Measurements from ENCODE around the gene MACROD2.

Gene MACROD2

GRCh38 chr20:14889496-14890255 is 894.4 kb downstream of the MACROD2 start:
- Histone ChIP-seq H3K79me2 (ENCODE audit: insufficient read depth, low read length) (no peaks in the 10 kb centered on the region), H3K27ac (ENCODE audit: low read depth, low read length) (no peak overlapping the region), H3K27me3 (ENCODE audit: low read length) (no peaks in the 10 kb centered on the region), H3K9me3 (ENCODE audit: insufficient read depth, low read length) (no peaks in the 10 kb centered on the region), H3K36me3 (ENCODE audit: low read length) (no peaks in the 10 kb centered on the region), H3K9me2 (replicated peaks; ENCODE audit: insufficient read depth, low read length) (no peaks in the 10 kb centered on the region), H3K4me2 (ENCODE audit: low read depth, low read length, poor library complexity, severe bottlenecking) (no peak overlapping the region), H3K9ac (ENCODE audit: low read length) (no peak overlapping the region), H2AFZ (ENCODE audit: low read depth, low read length, severe bottlenecking) (no peak overlapping the region), H3F3A (ENCODE audit: insufficient read depth) (no peaks in the 10 kb centered on the region), H3K4me3 (ENCODE audit: insufficient read depth, low read length, poor library complexity, severe bottlenecking) (no peak overlapping the region), H4K20me1 (ENCODE audit: low read depth, low read length) (no peaks in the 10 kb centered on the region)
- no peak for TF ChIP-seq EZH2phosphoT487 (conservative IDR thresholded peaks at IDR 0.05; ENCODE audit: low read length)

DNA sequence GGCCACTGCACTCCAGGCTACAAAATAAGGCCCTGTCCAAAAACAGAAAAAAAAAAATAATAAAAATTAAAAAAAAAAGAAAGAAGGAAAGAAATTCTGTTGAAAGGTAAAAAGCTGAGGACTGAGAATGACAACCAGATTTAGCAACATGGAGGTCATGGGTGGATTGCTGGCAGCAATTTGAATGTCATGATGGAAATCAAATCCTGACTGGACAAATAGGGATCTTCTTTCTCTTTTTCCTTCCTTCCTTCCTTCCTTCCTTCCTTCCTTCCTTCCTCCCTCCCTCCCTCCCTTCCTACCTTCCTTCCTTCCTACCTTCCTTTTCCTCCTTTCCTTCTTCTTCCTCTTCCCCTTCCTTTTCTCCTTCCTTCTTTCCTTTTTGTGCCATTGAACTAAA is 895.4 kb downstream of the MACROD2 start:
- no peak for TF ChIP-seq EZH2phosphoT487 (conservative IDR thresholded peaks at IDR 0.05; ENCODE audit: low read length)
- no peak for TF ChIP-seq CTCF (IDR thresholded peaks at IDR 0.05; ENCODE audit: insufficient read depth, low read length, poor library complexity, severe bottlenecking)
- Histone ChIP-seq H3K79me2 (ENCODE audit: insufficient read depth, low read length) (no peaks in the 10 kb centered on the region), H3F3A (ENCODE audit: insufficient read depth) (no peaks in the 10 kb centered on the region)

DNA sequence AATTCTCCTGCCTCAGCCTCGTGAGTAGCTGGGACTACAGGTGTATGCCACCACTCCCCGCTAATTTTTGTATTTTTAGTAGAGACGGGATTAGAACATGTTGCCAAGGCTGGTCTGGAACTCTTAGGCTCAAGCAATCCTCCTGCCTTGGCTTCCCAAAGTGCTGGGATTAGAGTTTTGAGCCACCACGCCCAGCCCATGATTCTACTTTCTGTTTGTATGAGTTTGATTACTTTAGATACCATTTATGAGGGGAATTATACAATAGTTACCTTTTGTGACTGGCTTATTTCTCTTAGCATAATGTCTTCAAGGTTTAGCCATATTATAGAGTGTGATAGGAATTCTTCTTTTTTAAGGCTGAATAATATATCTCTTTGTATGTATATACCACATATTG is 897.5 kb downstream of the MACROD2 start:
- H3K4me3 ChIP-seq (ENCODE audit: insufficient read depth, low read length, poor library complexity, severe bottlenecking): no peak overlapping the region
- TF ChIP-seq CTCF (IDR thresholded peaks at IDR 0.05; ENCODE audit: insufficient read depth, low read length, poor library complexity, severe bottlenecking): no peak
- TF ChIP-seq EZH2phosphoT487 (conservative IDR thresholded peaks at IDR 0.05; ENCODE audit: low read length): no peak
- H3K9me2 ChIP-seq (replicated peaks; ENCODE audit: insufficient read depth, low read length): no peaks in the 10 kb centered on the region
- no peaks in the 10 kb centered on the region for H3K36me3 ChIP-seq (ENCODE audit: low read length)
- no peak overlapping the region for H3K9ac ChIP-seq (ENCODE audit: low read length)
- H2AFZ ChIP-seq (ENCODE audit: low read depth, low read length, severe bottlenecking): no peak overlapping the region
- H3K27ac ChIP-seq (ENCODE audit: low read depth, low read length): no peak overlapping the region
- no peaks in the 10 kb centered on the region for H3K79me2 ChIP-seq (ENCODE audit: insufficient read depth, low read length)
- no peak overlapping the region for H3K4me2 ChIP-seq (ENCODE audit: low read depth, low read length, poor library complexity, severe bottlenecking)
- no peaks in the 10 kb centered on the region for H3F3A ChIP-seq (ENCODE audit: insufficient read depth)
- no peaks in the 10 kb centered on the region for H4K20me1 ChIP-seq (ENCODE audit: low read depth, low read length)
- H3K9me3 ChIP-seq (ENCODE audit: insufficient read depth, low read length): no peaks in the 10 kb centered on the region
- no peaks in the 10 kb centered on the region for H3K27me3 ChIP-seq (ENCODE audit: low read length)

More for the DNA sequence above, 895.4 kb downstream of the MACROD2 start:
- H3K4me2 ChIP-seq (ENCODE audit: low read depth, low read length, poor library complexity, severe bottlenecking): no peak overlapping the region
- no peak overlapping the region for H3K9ac ChIP-seq (ENCODE audit: low read length)
- no peaks in the 10 kb centered on the region for H3K9me2 ChIP-seq (replicated peaks; ENCODE audit: insufficient read depth, low read length)
- H3K27me3 ChIP-seq (ENCODE audit: low read length): no peaks in the 10 kb centered on the region
- no peaks in the 10 kb centered on the region for H4K20me1 ChIP-seq (ENCODE audit: low read depth, low read length)
- H3K27ac ChIP-seq (ENCODE audit: low read depth, low read length): no peak overlapping the region
- H3K36me3 ChIP-seq (ENCODE audit: low read length): no peaks in the 10 kb centered on the region
- no peaks in the 10 kb centered on the region for H3K9me3 ChIP-seq (ENCODE audit: insufficient read depth, low read length)
- no peak overlapping the region for H3K4me3 ChIP-seq (ENCODE audit: insufficient read depth, low read length, poor library complexity, severe bottlenecking)
- H2AFZ ChIP-seq (ENCODE audit: low read depth, low read length, severe bottlenecking): no peak overlapping the region

DNA sequence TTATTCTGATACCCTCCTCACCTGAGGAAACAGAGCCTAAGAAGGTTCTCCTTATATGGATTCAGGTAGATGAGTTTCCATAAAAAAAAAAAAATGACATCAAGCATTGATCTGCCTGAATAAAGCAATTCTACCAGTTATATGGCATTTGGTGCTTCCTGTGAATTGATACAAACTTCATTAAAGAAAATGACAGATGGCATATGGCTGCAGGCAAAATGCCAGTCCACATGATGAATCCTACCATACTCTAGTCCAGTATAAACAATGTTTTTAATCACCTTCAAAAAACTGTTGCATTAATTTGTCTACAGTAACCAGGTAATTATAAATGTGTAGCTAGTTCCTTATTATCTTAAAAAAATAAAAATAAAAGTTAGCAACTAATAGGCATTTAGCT is 901.3 kb downstream of the MACROD2 start:
- Histone ChIP-seq H2AFZ (ENCODE audit: low read depth, low read length, severe bottlenecking) (no peak overlapping the region), H3K4me2 (ENCODE audit: low read depth, low read length, poor library complexity, severe bottlenecking) (no peak overlapping the region), H3F3A (ENCODE audit: insufficient read depth) (no peaks in the 10 kb centered on the region), H3K4me3 (ENCODE audit: insufficient read depth, low read length, poor library complexity, severe bottlenecking) (no peak overlapping the region), H3K9me2 (replicated peaks; ENCODE audit: insufficient read depth, low read length) (no peaks in the 10 kb centered on the region), H3K79me2 (ENCODE audit: insufficient read depth, low read length) (no peaks in the 10 kb centered on the region), H3K9me3 (ENCODE audit: insufficient read depth, low read length) (no peaks in the 10 kb centered on the region), H3K27ac (ENCODE audit: low read depth, low read length) (no peak overlapping the region), H4K20me1 (ENCODE audit: low read depth, low read length) (no peaks in the 10 kb centered on the region), H3K36me3 (ENCODE audit: low read length) (no peaks in the 10 kb centered on the region), H3K9ac (ENCODE audit: low read length) (no peak overlapping the region), H3K27me3 (ENCODE audit: low read length) (no peaks in the 10 kb centered on the region)
- TF ChIP-seq EZH2phosphoT487 (conservative IDR thresholded peaks at IDR 0.05; ENCODE audit: low read length) (no peak), CTCF (IDR thresholded peaks at IDR 0.05; ENCODE audit: insufficient read depth, low read length, poor library complexity, severe bottlenecking) (no peak)
